Calu3 (cell line): ENCODE results near the gene UBE2O. TPM values are rescaled to one million over a fixed set of nuclear protein-coding genes. Genes with fewer than 3 reads are reported as not detected.

ENCODE experiments used
- BruUV-seq: library from RNA; stranded (reverse); fragments of 400-500 nt; replicated peaks from 2 replicates; lab custom pipeline; 2021; lab: Mats Ljungman, UMichigan
- CTCF ChIA-PET: fragments of 300-600 bp; sonication (Branson Sonifier 250); formaldehyde crosslinking; loops from one replicate; lab custom pipeline; 2022; ENCODE audit warnings: antibody characterized with exemption; lab: Charles Lee
- DNase-seq: peaks from one replicate; pipeline ENCODE4 v3.0.0; 2022
- H3K27ac Mint-ChIP-seq: one replicate; pipeline ENCODE4 v1.8.0; 2022; ENCODE audit warnings: mixed read lengths; ENCODE audit not compliant: unreplicated experiment
- H3K27me3 Mint-ChIP-seq: one replicate; pipeline ENCODE4 v1.8.0; 2022; ENCODE audit warnings: mixed read lengths; ENCODE audit not compliant: unreplicated experiment
- H3K36me3 Mint-ChIP-seq: one replicate; pipeline ENCODE4 v1.8.0; 2022; ENCODE audit warnings: mild to moderate bottlenecking, moderate library complexity, mixed read lengths; ENCODE audit not compliant: insufficient read depth, unreplicated experiment
- H3K4me1 Mint-ChIP-seq: one replicate; pipeline ENCODE4 v1.8.0; 2022; ENCODE audit warnings: mild to moderate bottlenecking, low read depth, mixed read lengths; ENCODE audit not compliant: unreplicated experiment
- H3K4me3 Mint-ChIP-seq: one replicate; pipeline ENCODE4 v1.8.0; 2022; ENCODE audit warnings: mild to moderate bottlenecking, low read depth, moderate library complexity, mixed read lengths; ENCODE audit not compliant: unreplicated experiment
- H3K9me3 Mint-ChIP-seq: one replicate; pipeline ENCODE4 v1.8.0; 2022; ENCODE audit warnings: low read depth, mixed read lengths; ENCODE audit not compliant: unreplicated experiment
- CTCF ChIP-seq: fragments of 200-600 bp; IDR thresholded peaks from one replicate; pipeline ENCODE4 v1.8.0; 2022; ENCODE audit warnings: antibody characterized with exemption; ENCODE audit not compliant: unreplicated experiment
- intact Hi-C: fragments of 100-400 bp; cut with micrococcal nuclease; formaldehyde crosslinking; loops from one replicate; pipeline ENCODE4 v1.10.0; 2022; ENCODE audit not compliant: unreplicated experiment
- total RNA-seq: library from RNA; stranded (reverse); gene quantifications from 2 replicates; pipeline ENCODE4 v1.2.3, GENCODE V29; 2022

The UBE2O gene
- total RNA-seq, 1 experiment from 2014 or later = 29.0 TPM

DNA sequence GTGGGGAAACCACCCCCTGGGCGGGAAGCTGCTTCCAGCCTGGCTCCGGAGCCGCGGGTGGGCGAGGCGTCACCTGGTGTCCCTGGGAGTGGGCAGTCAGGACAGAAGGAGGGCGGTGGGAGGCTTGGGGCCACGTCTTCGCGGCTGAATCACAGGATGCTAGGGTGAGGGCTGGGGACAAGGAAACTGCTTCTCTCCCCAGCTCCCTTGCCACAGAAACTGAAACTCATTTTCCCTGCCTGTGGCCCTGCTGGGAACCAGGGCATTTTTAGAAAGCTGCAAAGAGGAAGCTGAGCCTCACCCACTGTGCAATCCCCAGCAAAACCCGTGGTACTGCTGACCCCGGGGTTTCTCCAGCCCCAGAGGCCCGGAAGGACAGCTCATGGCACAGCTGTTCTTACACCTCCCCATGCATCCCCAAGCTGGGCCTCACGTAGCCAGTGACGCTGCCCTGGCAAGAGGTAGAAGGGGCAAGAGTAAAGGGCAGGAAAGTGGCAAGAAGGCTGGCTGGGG, 40.1 kb upstream of the UBE2O start:
- H3K4me1 Mint-ChIP-seq = peaks cover 25% of the 10 kb centered on the region
- no peak for TF ChIP-seq CTCF
- peak overlapping the region; percentile 24 for H3K4me3 Mint-ChIP-seq
- CTCF ChIA-PET = interaction anchor here (0.6 to 1.5 kb wide), 3 partner anchors 9 to 139 kb away, joined by 3 to 5 read pairs (median 3); partner anchors contain the start of genes PRPSAP1 and RHBDF2
- H3K27ac Mint-ChIP-seq = peak overlapping the region; percentile 58
- BruUV-seq = no TSS peak
- no peaks in the 10 kb centered on the region for H3K36me3 Mint-ChIP-seq
- no peaks in the 10 kb centered on the region for H3K27me3 Mint-ChIP-seq
- no peaks in the 10 kb centered on the region for H3K9me3 Mint-ChIP-seq
- DNase-seq = peak; percentile 39
- intact Hi-C loops = no loop called here

DNA sequence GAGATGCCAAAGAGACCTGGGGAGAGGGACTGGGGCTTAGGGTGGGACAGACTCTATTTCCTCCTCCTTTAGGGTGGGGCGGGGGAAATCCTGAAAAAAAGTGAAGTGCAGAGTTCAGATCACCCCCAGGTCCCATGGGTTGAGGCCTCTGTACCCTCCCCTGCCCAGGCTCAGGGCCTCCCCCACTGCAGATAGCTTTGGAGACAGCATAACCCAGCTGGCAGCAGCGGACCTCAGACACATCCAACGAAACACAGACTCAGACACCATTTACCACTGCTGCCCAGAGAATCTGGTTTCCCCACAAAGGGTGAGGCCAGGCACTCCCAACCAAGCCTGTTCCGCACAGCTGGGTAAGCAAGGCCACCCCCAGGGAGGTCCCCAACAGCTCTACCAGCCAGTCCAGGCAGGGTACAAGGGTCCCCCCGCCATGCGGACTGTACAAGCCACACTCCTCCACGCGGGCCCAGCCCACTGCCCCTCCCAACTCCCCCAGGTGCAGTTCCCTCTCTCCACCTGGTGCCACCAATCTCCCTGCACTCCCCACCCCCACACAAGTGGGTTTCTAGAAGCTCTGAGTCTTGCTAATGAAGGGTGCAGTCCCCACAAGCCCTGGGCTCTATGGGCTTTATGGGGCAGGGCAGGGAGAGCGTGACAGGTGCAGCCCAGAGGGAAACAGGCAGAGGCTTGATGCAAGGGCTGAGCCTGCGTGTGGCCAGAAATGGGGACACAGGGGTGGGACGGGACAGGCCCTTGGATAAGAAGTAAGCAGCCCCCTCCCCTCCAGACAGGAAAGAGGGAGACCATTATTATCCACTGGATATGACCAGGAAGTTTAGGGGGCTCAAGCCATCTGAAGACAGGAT, 39.4 kb upstream of the UBE2O start:
- intact Hi-C loops = no loop called here
- DNase-seq = no peak
- BruUV-seq = no TSS peak
- CTCF ChIA-PET = interaction anchor here (1.4 to 1.5 kb wide), 2 partner anchors 9 to 139 kb away, joined by 3 read pairs; partner anchors contain the start of genes PRPSAP1 and RHBDF2
- no peaks in the 10 kb centered on the region for H3K36me3 Mint-ChIP-seq
- H3K4me1 Mint-ChIP-seq = peaks cover 18% of the 10 kb centered on the region
- no peaks in the 10 kb centered on the region for H3K9me3 Mint-ChIP-seq
- peak overlapping the region; percentile 58 for H3K27ac Mint-ChIP-seq
- peak overlapping the region; percentile 24 for H3K4me3 Mint-ChIP-seq
- no peak for TF ChIP-seq CTCF
- H3K27me3 Mint-ChIP-seq = no peaks in the 10 kb centered on the region

DNA sequence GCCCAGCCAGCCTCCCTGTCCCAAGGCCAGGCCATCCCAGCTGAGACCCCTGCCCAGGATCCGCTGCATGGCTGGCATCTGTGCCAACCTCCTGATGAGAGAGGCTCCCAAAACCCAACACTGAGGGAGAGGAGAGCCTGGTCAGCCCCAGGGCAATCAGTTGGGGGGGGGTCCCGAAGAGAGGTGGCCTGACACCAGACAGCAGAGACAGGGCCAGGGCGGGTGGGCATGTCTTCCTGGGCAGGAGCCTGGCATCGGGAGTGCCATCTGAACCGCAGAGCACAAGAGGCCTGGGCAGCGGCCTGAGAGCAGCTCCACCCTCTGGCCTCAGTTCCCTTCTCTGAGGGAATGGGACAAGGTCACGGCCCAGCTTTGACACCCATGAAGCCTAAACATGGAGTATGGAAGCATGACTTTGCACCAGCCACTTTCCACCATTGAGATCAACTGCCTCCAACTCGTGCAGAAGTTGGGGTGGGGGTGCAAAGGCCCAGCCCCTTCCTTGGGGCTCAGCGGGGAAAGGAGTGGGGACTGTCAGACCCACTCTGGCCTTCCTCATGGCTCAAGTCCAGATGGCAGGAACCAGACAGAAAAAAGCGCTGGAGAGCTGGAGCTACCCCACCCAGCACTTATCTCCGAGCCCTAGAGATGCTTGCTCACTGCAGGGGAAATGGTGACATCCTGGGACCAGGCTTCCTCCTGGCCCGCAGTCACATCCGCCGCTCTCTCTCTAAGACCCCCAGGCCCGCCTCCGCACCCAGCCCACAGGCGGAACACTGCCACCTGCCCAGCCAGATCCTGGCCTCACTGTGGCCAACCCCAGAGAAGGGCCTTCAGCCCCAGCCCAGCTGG, 38.5 kb upstream of the UBE2O start:
- Mint-ChIP-seq H3K27ac (no peak overlapping the region), H3K36me3 (no peaks in the 10 kb centered on the region), H3K27me3 (no peaks in the 10 kb centered on the region), H3K4me1 (peaks cover 16% of the 10 kb centered on the region), H3K9me3 (no peaks in the 10 kb centered on the region), H3K4me3 (no peak overlapping the region)
- intact Hi-C loops = no loop called here
- DNase-seq = no peak
- BruUV-seq = no TSS peak
- CTCF ChIA-PET = interaction anchor here (0.6 kb wide), 1 partner anchor 16 kb away, joined by 3 read pairs; no protein-coding TSS in a partner anchor
- TF ChIP-seq CTCF = no peak

- Mint-ChIP-seq H3K4me1 (peaks cover 16% of the 10 kb centered on the region), H3K36me3 (no peaks in the 10 kb centered on the region), H3K9me3 (no peaks in the 10 kb centered on the region), H3K27ac (no peak overlapping the region), H3K4me3 (no peak overlapping the region), H3K27me3 (no peaks in the 10 kb centered on the region)
- TF ChIP-seq CTCF = no peak
- DNase-seq = no peak
- CTCF ChIA-PET = interaction anchor here (0.6 to 1.0 kb wide), 2 partner anchors 32 to 103 kb away, joined by 3 to 6 read pairs; no protein-coding TSS in a partner anchor
- no TSS peak for BruUV-seq
- intact Hi-C loops = no loop called here
Observed at GRCh38 chr17:76490112-76490710, 37.3 kb upstream of the UBE2O start.
